Skin epidermis (tissue), 12 donors: ENCODE measurements around the gene TRIP6.
A peak's percentile ranks its signal among the peaks of the same experiment; 100 is the strongest.
"Not testable (repeated sequence)": the region's sequence is repeated elsewhere in the genome, so short reads cannot be mapped to it uniquely, and the experiment has no call there.

Experiments used
- H3K27ac ChIP-seq, 21 experiments: fragments of 200-600 bp; sonication (generic) in 11 of 21; one replicate each; pipeline ENCODE4 v1.5.0; 2020; ENCODE audit warnings: mild to moderate bottlenecking in 3 of 21, inconsistent platforms in 2 of 21, moderate library complexity in 2 of 21
- H3K4me3 ChIP-seq, 7 experiments: fragments of 200-600 bp; sonication (generic) in 2 of 7; one replicate each; pipeline ENCODE4 v1.5.0; 2020; ENCODE audit warnings: inconsistent platforms in 2 of 7, mild to moderate bottlenecking in 2 of 7, moderate library complexity in 1 of 7

Gene TRIP6

DNA sequence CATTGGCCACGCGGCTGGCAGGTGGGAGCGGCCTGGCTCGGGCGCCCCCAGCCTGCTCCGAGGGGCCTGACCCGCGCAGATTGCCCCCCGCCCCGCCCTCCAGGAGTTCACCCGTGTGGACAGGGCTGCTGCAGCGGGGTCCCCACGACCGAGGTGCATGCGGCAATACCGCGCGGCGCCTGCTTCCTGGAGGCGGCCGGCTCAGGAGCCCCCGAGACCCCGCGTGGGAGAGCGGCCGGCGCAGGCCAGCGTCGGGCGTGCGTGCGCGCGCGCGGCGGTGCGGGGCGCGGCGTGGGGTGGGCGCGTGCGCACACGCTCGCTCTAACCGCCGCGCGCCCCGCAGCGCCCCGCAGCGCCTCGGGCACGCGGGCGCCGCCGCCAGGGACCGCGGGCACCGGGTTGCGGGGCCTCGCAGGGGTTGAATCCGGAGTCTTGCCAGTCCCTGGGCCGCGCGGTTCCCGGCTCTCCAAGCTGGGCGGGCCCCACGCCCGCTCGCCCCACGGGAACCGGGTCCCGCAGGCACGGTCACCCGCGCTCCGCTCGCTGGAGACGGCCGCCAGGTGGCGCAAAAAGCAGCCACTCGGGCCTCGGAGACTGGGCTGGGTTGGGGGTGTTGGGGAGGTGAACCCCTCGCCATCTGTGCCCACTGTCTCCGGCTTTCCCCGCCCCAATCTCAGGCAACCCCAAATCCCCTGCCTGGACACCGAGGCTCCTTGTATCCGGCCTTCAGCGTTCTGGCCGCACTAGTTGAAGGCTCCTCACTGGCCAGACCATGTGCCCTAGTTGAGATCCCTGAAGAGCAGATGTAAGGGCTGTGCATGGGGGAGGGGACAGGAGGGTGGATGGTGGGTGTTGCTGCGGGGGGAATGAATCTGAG, 29.8 kb downstream of the TRIP6 start:
- H3K27ac ChIP-seq, result no peak overlapping the region

GRCh38 chr7:100897772-100898454, 30.7 kb downstream of the TRIP6 start:
- no peak overlapping the region for H3K4me3 ChIP-seq
- no peak overlapping the region for H3K27ac ChIP-seq

More for the DNA sequence above, 29.8 kb downstream of the TRIP6 start:
- peak overlapping the region in 3 of 7 experiments; percentile 19 to 42 (median 34) for H3K4me3 ChIP-seq

GRCh38 chr7:100899432-100899831, 32.2 kb downstream of the TRIP6 start:
- H3K4me3 ChIP-seq, result no peak overlapping the region
- no peak overlapping the region for H3K27ac ChIP-seq

DNA sequence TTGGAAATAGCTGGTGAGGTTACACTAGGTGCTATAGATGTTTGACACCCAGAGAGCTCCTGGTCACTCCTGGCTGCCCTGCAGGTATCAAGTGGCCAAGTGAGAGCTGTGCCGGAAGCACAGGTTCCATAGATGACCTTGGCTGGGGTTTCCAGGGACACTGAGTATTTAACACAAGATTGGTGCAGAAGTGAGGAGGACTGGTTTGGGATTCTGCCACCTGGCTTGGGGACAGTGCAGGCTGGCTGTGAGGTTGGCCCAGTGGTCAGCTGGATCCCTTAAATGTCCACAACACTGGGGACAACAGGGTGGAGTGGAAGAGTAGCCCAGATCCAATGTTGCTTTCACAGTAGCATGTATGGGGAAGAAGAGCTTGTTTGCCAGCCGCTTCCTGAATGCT, 33.8 kb downstream of the TRIP6 start:
- H3K4me3 ChIP-seq, result no peak overlapping the region
- no peak overlapping the region for H3K27ac ChIP-seq

- no peak overlapping the region for H3K4me3 ChIP-seq
- H3K27ac ChIP-seq, result no peak overlapping the region
These were observed 34.7 kb downstream of the TRIP6 start for GRCh38 chr7:100901921-100902332.

DNA sequence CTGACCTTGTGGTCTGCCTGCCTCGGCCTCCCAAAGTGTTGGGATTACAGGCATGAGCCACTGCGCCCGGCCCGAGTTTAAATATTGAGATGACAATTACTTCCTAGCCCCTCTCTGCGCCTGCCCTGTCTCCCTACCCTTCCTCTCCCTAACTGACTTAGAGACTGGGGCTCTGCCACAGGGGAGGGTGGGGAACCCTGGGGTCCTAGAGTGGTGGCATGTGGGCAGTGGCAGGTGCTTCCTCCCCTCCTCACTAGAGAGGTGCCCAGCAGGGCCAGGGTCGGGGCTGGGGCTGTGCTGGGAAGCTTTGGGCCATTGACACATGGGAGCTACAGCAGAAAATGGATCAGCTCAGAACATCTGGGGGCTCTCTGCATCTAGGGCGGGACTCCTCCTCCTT, 35.5 kb downstream of the TRIP6 start:
- no peak overlapping the region for H3K27ac ChIP-seq
- H3K4me3 ChIP-seq, result no peak overlapping the region

DNA sequence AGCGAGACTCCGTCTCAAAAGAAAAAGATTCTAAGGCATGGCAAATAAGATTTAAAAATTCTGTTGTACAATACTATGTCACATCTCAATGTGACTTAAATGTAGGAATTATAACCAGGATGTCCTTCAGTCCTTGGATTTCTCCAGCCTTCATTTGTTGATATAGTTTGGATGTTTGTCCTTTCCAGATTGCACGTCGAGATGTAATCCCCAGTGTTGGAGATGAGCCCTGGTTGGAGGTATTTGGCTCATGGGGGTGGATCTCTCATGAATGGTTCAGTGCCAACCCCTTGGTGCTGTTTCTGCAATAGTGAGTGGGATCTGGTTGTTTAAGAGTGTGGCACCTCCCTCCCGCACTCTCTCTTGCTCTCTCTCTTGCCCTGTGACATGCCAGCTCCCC, 41.3 kb downstream of the TRIP6 start:
- H3K4me3 ChIP-seq, result no peak overlapping the region
- no peak overlapping the region for H3K27ac ChIP-seq

DNA sequence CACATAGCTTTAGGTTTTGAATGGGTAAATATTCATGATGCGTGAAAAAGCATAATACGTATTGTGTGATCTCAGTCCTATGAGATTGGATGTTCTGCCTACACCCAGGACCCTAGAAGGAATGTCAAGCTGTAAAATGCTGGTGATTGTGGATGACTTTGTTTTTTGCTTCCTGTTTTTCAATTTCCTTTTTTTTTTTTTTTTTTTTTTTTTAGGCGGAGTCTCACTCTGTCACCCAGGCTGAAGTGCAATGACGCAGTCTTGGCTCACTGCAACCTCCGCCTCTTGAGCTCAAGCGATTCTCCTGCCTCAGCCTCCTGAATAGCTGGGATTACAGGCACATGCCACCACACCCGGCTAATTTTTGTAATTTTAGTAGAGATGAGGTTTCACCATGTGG, 43.3 kb downstream of the TRIP6 start:
- H3K4me3 ChIP-seq, H3K27ac ChIP-seq: not testable (repeated sequence)

- no peak overlapping the region for H3K27ac ChIP-seq
These were observed 44.3 kb downstream of the TRIP6 start for GRCh38 chr7:100911484-100911883.

GRCh38 chr7:100914208-100914878, 47.2 kb downstream of the TRIP6 start:
- no peak overlapping the region for H3K4me3 ChIP-seq
- no peak overlapping the region for H3K27ac ChIP-seq

More at GRCh38 chr7:100911484-100911883, 44.3 kb downstream of the TRIP6 start:
- H3K4me3 ChIP-seq, result no peak overlapping the region

- Histone ChIP-seq H3K27ac (no peak overlapping the region), H3K4me3 (no peak overlapping the region)
These were observed 47.8 kb downstream of the TRIP6 start for GRCh38 chr7:100914879-100915447.

- H3K27ac ChIP-seq, H3K4me3 ChIP-seq: not testable (repeated sequence)
These were observed 52.1 kb downstream of the TRIP6 start for GRCh38 chr7:100919335-100919734.

GRCh38 chr7:100919779-100920437, 52.7 kb downstream of the TRIP6 start:
- not testable (repeated sequence) for H3K4me3 ChIP-seq, H3K27ac ChIP-seq

DNA sequence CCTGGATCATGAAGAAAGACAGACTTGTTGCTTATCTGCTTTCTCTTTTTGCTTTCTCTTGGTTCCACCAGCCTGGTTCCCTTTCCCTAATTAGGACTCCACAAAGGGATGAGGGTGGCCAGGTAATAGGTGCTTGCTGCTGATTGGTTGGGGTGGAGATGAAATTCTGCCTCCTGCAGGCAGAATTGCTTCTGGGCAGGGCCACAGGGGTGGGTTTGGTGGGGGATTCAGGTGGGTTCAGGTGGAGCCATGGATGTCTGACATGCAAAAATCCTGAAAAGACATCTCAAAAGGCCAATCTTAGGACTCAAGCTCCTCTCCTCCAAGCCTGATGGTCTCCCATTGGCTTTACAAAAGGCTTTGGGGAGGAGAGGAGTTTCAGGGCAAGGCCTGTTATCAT, 53.9 kb downstream of the TRIP6 start:
- Histone ChIP-seq H3K4me3 (no peak overlapping the region), H3K27ac (no peak overlapping the region)
